HG03095 (cell line): Measurements from ENCODE around the gene SUSD3.

Experiments
- ATAC-seq: cut with Tn5 transposase; IDR thresholded peaks from one replicate; pipeline ENCODE4 v1.9.1; 2021; ENCODE audit warnings: moderate library complexity; ENCODE audit not compliant: unreplicated experiment

Gene SUSD3

GRCh38 chr9:93072383-93072795 is 13.9 kb downstream of the SUSD3 start:
- ATAC-seq = no peak

GRCh38 chr9:93076101-93076791 is 17.7 kb downstream of the SUSD3 start:
- no peak for ATAC-seq

DNA sequence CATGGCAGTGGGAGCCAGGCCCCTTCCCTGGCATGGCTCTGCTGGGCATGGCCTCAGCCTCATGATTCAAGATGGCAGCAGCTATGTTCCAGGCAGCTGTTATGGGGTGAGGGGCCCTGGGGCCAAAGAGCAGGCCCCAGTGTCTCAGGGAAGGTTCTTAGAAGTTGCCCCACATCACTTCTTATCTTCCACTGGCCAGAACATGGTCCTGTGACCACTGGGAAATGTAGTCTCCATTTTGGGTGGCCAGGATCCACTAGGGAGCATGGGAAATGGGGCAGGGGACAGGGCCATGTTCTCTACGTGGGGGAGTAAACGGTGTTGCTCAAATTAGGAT is 18.3 kb downstream of the SUSD3 start:
- ATAC-seq = no peak

- no peak for ATAC-seq
These were observed 18.9 kb downstream of the SUSD3 start for GRCh38 chr9:93077367-93077766.

DNA sequence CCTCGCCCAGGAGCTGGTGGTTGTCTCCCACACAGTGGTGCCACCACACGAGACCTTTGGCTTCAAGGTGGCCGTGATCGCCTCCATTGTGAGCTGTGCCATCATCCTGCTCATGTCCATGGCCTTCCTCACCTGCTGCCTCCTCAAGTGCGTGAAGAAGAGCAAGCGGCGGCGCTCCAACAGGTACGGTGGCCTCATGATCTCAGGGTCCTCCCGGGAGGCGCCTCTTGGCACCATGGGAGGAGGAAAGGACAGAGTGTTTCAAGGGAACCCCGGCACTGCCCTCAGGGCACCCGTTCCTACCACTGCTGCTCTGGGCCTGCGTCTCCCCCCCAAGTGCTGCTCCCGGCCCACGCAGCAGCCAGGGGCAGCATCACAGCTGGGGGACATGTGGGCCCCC is 19.3 kb downstream of the SUSD3 start:
- ATAC-seq = no peak

GRCh38 chr9:93079371-93079770 is 20.9 kb downstream of the SUSD3 start:
- no peak for ATAC-seq

DNA sequence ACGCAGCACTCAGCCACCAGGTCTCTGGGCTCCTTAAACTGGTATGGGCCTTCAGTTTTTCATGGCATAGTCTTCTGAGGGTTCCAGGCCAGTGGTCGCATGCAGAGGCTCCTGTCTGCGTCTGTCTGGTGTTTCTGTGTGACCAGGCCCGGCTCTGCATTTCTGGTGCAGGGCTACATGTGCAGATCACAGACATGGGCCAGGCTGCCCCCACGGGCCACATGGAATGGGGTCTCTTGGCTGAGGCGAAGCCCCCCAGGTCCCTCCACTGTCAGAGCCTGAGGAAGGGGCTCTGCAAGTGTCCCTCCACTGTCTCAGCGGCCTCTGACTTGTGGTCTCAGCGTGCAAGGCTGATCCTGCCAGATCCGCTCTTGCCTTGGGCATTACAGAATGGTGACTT is 21.9 kb downstream of the SUSD3 start:
- ATAC-seq = no peak

DNA sequence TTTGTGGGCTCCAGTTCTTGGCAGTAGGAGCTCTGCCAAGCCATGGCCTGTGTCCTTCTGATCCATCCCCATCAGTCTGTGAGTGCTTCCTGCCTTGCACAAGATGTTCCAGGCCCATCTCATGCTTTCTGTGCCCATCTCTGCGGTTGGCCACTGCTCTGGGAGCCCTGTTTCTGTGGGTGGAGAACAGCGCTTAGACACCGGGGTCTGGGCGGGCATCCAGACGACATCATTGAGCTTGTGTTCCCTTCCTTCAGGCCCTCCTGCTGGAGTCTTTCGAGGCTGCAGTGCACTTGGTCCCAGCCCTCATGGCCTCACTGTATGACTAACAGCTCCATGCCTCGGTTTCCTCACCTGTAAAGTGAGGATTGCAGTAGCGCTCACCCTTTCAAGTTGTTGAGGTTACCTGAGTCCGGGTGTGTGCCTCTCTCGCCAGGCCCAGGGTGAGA is 22.6 kb downstream of the SUSD3 start:
- ATAC-seq = no peak

- ATAC-seq = no peak
These were observed 23.4 kb downstream of the SUSD3 start for GRCh38 chr9:93081931-93082330.

DNA sequence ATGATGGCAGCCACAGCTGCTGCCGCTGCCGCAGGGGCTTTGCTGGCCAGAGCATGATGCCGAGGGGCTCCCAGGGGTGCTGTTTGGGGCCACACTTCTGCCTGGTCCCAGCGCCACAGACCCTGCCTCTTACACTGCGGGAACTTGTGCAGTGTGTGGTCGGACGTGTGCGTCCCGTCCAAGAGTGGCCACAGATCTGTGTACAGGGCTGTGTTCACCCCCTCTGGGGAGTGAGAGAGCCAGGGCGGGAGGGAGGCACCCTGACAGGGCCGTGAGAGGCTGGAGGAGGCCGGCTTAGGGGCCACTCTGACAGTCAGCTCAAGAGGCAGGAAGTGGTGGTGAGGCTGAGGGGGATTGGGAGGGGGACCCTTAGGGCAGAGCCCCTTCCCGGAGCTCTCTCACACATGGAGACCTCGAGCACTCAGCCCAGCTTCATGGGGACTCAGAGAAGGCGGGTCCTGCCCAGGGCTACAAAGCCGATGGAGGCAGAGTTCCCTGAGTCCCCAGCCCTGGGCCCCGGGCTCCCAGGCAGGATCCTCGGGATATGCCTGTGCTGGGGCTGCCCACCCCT is 24.4 kb downstream of the SUSD3 start:
- ATAC-seq = no peak

DNA sequence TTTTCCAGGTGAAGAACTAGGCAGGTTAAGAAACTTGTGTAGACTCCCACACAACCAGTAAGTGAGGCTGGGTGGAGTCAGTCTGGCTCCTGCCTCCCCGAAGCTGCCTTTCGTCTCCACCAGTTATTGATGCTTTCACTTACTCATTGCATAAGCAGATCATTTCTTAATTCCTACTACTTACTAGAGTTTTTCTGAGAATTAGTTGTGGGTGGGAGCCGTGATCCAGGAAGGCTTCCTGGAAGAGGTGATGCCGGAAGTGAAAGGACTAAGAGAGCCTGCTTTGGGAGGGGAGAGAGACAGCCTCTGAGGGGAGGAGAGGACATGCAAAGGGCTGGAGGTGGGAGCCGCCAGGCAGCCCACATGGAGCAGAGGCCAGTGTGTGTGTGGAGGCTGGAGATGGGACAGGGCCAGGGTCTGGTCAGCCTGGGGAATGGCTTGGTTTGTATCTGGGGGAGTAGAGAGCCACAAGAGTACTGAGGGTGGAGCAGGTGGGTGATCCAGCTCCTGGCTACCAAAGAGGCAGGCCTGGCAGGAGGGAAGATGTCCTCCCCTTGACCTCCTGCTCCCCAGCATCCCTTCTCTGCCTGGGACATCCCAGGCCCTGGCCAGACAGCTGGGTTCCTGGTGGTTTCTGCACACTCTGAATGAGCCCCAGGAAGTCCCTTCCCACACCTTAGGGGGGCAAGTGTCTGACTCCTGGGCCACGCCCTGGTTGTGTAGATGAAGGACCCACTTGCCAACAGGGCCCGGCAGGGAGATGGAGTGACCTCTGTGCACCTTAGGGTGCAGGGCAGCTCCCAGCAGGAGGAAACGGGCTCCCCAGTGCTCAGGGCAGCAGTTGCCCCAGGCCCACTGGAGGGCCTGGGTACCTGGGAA is 25.3 kb downstream of the SUSD3 start:
- no peak for ATAC-seq

DNA sequence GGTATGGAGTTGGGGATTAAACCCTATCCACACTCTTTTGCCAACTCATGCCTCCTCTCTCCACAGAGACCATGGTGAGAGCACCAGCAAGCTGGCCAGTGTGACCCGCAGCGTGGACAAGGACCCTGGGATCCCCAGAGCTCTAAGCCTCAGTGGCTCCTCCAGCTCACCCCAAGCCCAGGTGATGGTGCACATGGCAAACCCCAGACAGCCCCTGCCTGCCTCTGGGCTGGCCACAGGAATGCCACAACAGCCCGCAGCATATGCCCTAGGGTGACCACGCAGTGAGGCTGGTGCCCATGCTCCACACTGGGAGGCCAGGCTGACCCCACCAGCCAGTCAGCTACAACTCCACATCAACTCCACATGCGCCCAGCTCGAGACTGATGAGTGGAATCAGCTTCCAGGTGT is 26.0 kb downstream of the SUSD3 start:
- no peak for ATAC-seq

GRCh38 chr9:93085676-93086075 is 27.2 kb downstream of the SUSD3 start:
- ATAC-seq = no peak

DNA sequence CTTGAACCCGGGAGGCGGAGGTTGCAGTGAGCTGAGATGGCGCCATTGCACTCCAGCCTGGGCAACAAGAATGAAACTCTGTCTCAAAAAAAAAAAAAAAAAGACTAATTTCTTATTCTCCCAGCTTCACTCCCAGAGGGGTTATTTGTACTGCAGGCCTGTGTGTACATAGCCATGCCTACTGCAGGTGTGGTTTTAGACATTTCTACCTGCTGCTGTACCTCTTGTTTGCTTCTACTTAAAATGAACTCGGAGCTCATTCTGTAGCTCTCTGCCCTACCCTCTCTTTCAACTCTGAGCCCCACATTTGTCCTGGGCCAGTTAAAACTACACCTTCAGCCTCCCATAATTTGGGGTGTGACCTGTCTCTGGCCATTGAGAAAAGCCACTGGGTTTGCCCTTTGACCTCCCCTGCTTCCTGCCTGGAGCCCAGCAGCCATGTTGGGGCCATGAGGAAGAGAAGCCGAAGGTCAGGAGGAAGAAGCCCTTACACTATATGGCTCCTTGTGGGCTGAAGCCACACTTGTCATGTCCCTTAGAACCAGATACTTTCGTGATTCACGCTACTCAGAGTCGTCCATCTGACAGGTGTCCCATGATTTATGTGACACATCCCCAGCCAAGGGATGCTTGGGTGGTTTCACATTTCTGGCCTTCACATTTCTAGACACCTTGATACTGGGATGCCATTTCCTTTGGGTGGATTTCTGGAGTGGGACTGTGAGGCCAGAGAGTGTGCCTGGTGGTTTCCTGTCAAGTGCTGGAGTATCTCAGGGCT is 28.1 kb downstream of the SUSD3 start:
- no peak for ATAC-seq

DNA sequence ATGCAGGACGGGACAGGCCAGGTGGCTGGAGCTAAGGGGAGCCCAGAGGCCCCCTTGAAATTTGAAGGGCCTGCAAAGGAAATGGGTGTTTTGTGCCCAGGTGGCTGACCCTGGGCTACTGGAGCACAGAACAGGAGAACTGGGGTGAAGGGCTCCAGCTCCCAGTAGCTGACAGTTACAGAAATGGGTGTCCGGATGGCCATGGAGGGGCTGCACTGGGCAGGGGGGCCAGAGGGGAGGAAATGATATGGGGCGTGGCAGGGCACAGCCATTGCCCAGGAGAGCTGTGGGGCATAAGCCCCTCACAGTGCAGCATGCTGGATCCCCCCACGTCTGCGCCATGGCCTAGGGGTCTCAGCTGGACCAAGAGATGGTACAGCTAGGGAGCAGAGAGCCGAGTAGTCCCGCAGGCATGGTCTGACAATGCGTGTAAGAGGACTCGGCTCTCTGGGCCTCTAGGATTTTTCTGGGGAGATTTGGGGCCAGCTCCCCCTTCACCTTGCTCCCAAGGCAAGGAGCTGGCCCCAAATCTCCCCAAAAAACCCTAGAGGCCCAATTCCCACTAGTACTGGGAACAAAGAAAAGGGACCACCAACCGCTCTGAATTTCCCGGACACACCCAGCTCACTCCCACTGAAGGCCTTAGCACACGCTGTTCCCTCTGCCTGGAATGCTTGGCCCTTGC is 29.6 kb downstream of the SUSD3 start:
- no peak for ATAC-seq

GRCh38 chr9:93088656-93089015 is 30.1 kb downstream of the SUSD3 start:
- ATAC-seq = no peak

DNA sequence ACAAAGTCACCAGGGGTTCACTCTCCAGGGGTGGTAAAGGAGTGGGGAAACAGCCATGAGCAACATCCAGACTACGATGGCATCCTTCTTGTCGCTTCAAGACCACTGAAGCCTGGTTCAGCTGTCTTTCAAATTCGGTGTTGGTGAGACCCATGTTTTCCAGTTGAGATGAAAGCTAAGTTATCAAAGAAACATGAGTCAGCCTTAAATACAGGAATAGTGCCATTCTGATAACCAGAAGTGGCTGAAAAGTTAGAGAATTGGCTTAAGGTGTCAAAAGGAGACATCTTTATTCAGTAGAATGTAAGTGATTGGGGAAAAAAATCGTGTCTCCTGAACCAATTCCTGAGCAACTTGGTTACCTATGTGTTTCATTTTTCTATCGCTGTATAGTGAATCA is 30.5 kb downstream of the SUSD3 start:
- ATAC-seq = no peak

DNA sequence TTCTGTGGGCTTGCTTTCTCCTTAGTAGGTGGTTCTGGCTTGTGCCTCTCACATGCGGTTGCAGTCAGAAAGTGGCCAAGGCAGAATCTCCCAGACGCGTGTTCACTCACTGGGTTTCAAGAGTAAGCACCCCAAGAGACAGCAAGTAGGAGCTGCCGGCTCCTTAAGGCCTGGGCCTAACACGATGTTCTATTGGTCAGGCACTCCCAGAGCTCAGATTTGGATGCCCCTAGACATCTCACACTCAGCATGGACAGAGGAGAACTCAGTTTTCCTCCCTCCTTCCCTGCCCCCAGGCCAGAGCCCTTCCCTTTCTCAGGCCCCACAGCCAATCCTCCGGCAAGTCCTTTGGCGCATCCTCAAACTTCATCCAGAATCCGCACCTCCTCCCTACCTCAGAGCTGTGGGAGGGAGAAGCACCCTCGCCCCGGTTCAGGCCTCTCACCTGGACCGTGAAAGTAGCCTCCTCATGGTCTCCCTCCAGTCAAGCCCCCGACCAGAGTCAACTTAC is 31.0 kb downstream of the SUSD3 start:
- no peak for ATAC-seq

GRCh38 chr9:93090091-93090655 is 31.7 kb downstream of the SUSD3 start:
- no peak for ATAC-seq

- ATAC-seq = no peak
These were observed 32.6 kb downstream of the SUSD3 start for GRCh38 chr9:93091056-93091452.
